Measurements from ENCODE around the gene GTF2IRD1. TPM values are rescaled to one million over a fixed set of nuclear protein-coding genes. Genes with fewer than 3 reads are reported as not detected.

Gene GTF2IRD1
- total RNA-seq, 1 donor from 2014 or later: 2.7 TPM

DNA sequence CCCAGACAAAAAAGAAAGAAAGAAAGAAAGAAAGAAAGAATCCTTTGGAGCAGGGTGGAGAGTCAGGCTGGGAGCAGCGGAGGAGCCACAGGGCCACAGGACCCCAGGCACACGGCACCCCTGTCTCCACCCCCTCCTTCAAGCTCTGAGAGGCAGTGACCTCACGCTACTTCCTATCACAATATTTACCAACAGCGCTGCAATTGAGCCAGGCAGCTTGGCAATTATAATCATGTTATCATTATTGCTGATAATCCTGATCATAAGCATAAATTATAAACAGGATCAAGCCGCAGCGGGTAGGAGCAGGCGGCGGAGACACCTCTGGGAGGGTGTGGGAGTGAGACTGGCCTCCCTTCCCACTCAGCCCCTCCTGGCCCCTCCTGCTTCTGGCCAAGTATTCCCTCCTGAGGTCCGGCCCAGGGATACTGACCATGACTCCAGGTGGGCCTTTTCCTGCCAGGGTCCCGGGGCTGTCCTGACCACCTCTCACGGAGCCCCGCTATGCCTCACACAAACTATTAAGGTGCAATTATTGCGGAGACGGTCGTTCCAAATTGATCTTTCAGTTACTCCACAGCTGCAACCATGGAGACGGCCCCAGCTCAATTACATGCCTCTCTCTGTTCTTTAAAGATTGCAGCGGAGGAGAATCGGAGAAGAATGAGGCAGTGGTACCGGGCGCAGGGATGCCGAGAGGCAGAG is 10.0 kb upstream of the GTF2IRD1 start:
- no peaks in the 10 kb centered on the region for H3K4me1 Mint-ChIP-seq
- intact Hi-C loops (cut with micrococcal nuclease): no loop called here
- H3K36me3 Mint-ChIP-seq (ENCODE audit: low read depth): no peaks in the 10 kb centered on the region
- no peak overlapping the region for H3K4me3 Mint-ChIP-seq
- no peaks in the 10 kb centered on the region for H3K27me3 Mint-ChIP-seq
- no peak overlapping the region for H3K27ac Mint-ChIP-seq
- DNase-seq: no peak
- no peaks in the 10 kb centered on the region for H3K9me3 Mint-ChIP-seq

DNA sequence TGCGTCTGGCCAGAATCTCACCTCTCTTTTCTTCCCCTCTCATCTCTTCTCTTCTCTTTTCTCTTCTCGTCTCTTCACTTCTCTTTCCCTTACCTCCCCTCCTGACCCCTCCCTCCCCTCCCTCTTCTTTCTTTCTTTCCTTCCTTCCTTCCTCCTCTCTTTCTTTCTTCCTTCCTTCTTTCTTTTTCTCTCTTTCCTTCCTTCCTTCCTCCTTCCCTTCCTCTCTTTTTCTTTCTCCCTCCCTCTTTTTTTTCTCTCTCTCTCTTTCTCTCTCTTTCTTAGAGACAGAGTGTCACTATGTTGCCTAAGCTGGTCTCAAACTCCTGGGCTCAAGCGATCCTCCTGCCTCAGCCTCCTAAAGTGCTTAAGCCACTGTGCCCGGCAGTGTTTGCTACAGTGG is 4.6 kb upstream of the GTF2IRD1 start:
- H3K4me3 Mint-ChIP-seq: no peak overlapping the region
- H3K4me1 Mint-ChIP-seq: peaks cover 13% of the 10 kb centered on the region
- intact Hi-C loops (cut with micrococcal nuclease): no loop called here
- H3K36me3 Mint-ChIP-seq (ENCODE audit: low read depth): no peaks in the 10 kb centered on the region
- no peaks in the 10 kb centered on the region for H3K9me3 Mint-ChIP-seq
- DNase-seq: no peak
- H3K27me3 Mint-ChIP-seq: peaks cover 14% of the 10 kb centered on the region
- no peak overlapping the region for H3K27ac Mint-ChIP-seq

DNA sequence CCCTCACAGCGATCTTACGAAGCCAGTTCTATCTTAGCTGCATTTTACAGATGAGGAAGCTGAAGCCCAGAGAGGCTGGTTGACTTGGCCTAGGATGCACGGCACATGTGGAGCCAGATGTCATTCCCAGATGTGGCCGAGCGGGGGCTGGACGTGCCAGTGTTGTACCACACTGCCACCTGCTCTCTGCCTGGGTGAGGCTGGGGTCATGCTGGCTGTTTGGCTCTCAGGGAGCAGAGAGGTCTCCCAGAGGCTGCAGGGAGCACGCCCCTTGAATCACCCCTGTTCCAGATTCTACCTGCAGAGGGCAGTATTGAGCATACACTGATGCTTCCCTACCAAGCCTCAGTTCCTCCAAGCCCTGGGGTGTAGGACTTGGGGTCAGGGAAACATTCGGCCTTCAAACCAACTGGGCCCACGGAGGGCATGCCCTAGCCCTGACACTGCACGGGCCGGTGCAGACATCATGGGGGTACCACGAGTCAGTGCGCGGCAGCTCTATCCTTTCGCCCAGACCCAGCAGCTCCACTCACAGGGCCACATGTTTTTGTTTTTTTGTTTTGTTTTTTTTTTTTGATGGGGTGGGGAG is 3.8 kb upstream of the GTF2IRD1 start:
- intact Hi-C loops (cut with micrococcal nuclease): loop anchor here (1.0 to 5.0 kb wide), 2 partner anchors 116 to 368 kb away; partner anchors contain the start of gene LIMK1
- no peak overlapping the region for H3K27ac Mint-ChIP-seq

DNA sequence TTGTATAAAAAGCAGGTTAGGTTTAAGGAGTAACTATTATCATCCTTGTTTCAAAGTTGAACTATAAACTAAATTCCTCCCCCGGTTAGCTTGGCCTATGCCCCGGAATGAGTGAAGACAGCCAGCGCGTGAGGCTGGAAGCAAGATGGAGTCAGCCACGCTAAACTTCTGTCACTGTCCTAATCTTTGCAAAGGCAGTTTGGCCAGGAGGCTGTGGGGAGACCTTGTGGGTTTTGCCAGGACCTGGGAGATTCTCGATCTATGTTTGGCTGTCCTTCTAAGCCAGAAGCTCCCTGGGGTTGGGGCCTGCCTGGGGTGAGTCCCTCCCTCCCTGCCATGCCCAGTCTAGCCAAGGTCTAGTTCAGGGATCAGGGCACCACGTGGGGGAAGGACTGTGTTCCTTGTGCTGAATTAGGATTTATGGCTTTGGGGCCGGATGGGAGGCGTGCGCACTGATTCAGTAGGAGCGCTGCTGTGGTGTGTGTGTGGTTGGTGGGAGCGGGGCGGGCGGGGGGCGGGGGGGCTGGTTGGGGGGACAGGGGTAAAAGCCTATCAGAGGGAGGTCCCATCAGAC is 871 bp upstream of the GTF2IRD1 start:
- Mint-ChIP-seq H3K9me3 (no peaks in the 10 kb centered on the region), H3K27me3 (peaks cover 21% of the 10 kb centered on the region), H3K4me1 (peaks cover 13% of the 10 kb centered on the region), H3K27ac (peak overlapping the region; percentile 88), H3K36me3 (ENCODE audit: low read depth) (no peaks in the 10 kb centered on the region), H3K4me3 (peak overlapping the region; percentile 81)
- intact Hi-C loops (cut with micrococcal nuclease): loop anchor here (2.0 to 5.0 kb wide), 2 partner anchors 204 to 371 kb away; partner anchors contain the start of genes GTF2I and LIMK1
- DNase-seq: no peak

More for the DNA sequence above, 3.8 kb upstream of the GTF2IRD1 start:
- no peaks in the 10 kb centered on the region for H3K36me3 Mint-ChIP-seq (ENCODE audit: low read depth)
- H3K4me1 Mint-ChIP-seq: peaks cover 13% of the 10 kb centered on the region
- no peak overlapping the region for H3K4me3 Mint-ChIP-seq
- peaks cover 15% of the 10 kb centered on the region for H3K27me3 Mint-ChIP-seq
- no peaks in the 10 kb centered on the region for H3K9me3 Mint-ChIP-seq
- peak; percentile 91 for DNase-seq

DNA sequence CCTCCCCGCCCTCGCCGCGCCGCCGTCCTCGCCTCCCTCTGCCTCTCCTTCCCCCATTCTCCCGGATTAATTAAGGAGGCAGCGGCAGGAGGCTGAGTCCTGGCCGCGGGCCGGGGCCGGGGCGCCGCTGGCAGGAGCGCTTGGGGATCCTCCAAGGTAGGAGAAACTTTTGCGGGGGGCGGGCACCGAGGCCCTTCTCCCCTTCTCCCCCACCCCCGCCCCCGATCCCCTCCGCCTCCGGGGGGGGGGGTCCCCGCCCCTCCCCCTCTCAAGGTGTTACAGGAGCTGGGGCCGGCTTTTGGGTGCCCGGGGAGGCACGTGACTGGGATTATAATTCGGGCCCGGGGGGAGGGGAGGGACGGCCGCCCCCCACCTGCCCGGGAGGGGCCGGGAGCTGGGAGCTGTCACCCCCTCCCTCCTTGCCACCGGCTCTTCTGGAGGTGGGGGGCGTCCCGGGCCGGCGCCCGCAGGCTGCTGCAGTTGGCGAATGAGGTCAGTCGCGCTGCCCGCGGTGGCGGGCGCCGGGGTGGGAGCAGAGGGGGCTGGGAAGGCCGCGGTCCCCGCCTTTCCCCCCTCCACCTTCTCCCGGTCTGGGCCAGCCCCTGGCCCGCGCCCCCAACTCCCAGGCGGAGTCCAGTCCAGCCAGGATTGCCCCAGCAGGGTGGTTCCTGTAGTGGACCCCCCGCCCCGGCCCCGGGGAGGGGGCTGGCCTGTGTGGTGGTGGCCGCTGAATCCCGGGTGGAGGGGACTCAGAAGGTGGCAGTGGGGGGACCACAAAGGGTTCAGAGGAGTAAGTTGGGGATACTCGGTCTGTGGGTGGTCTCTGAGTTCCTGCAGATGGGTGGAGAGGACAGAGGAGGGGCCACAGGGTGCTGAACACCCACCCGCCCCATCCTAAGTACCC is 567 bp downstream of the GTF2IRD1 start:
- H3K27me3 Mint-ChIP-seq: peaks cover 17% of the 10 kb centered on the region
- H3K27ac Mint-ChIP-seq: no peak overlapping the region
- H3K4me3 Mint-ChIP-seq: peak overlapping the region; percentile 47
- no peaks in the 10 kb centered on the region for H3K36me3 Mint-ChIP-seq (ENCODE audit: low read depth)
- no peaks in the 10 kb centered on the region for H3K9me3 Mint-ChIP-seq
- H3K4me1 Mint-ChIP-seq: peaks cover 13% of the 10 kb centered on the region
- DNase-seq: no peak
- intact Hi-C loops (cut with micrococcal nuclease): loop anchor here (5.0 kb wide), 1 partner anchor 372 kb away; the partner anchor contains the start of gene LIMK1

DNA sequence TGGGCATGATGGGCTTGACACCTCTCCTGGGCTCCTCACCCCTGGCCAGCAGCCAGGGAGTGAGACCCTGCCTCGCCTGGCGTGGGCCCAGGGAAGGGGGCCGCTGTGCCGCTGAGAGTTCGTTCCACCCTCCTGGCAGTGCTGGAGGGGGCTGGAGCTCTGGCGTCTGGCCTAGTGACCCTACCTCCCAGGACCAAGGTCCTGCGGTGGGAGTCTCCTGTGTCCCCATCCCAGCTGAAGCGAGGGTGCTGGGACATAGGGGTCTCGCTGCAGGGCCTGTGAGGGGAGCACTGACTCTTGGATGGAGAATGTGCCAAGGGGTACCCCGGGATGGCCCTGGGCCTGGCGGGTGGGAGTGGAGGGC is 1.2 kb downstream of the GTF2IRD1 start:
- H3K27ac Mint-ChIP-seq: no peak overlapping the region
- DNase-seq: no peak

DNA sequence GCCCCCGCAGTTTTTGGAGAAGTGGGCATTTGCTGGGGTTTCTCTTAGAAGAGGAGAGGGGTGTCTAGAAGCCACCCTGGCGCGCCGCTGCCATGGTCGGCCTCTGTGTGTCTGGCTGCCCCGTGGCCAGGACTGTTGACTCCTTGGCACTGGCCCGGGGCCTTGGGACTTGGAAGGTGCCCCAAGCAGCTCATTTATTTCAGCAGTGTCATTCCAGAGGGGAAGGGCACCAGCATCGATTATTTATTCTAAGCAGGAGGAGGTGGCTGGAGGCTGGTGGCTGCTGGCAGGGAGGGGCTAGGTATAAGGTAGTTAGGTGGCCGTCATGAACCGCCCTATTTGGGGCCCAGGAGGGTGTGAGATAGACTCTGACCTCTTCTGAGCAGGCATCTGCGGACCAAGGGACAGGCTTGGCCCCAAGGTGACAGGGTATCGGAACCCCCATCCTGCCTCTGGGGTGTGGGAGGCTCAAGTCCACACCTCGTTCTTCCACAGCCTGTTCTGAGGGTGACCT is 1.6 kb downstream of the GTF2IRD1 start:
- Mint-ChIP-seq H3K36me3 (ENCODE audit: low read depth) (no peaks in the 10 kb centered on the region), H3K4me3 (no peak overlapping the region), H3K27me3 (peaks cover 9% of the 10 kb centered on the region), H3K27ac (no peak overlapping the region), H3K4me1 (peaks cover 11% of the 10 kb centered on the region), H3K9me3 (no peaks in the 10 kb centered on the region)
- intact Hi-C loops (cut with micrococcal nuclease): no loop called here
- no peak for DNase-seq

More for the DNA sequence above, 1.2 kb downstream of the GTF2IRD1 start:
- H3K36me3 Mint-ChIP-seq (ENCODE audit: low read depth): no peaks in the 10 kb centered on the region
- H3K27me3 Mint-ChIP-seq: peaks cover 11% of the 10 kb centered on the region
- intact Hi-C loops (cut with micrococcal nuclease): loop anchor here (5.0 kb wide), 1 partner anchor 373 kb away; the partner anchor contains the start of gene LIMK1
- no peaks in the 10 kb centered on the region for H3K9me3 Mint-ChIP-seq
- peak overlapping the region; percentile 15 for H3K4me3 Mint-ChIP-seq
- peaks cover 13% of the 10 kb centered on the region for H3K4me1 Mint-ChIP-seq

DNA sequence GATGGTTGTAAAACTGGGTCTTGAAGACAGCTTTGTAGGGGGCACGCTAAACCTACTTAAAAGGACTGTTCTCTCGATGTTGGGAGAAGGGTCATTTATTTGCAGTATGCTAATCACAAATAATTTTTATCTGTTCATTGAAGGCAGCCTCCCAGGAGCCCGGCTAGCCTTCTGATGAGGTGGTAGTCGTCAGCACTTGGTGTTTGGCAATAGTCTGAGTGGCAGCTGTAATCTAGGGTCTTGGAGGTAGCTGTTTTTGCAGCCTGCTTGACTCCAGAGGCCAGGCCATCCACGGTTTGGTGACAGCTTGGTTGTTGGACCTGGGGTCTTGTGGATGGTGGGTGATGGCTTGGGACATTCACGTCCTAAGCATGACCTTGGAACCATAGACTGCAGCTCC is 2.2 kb downstream of the GTF2IRD1 start:
- Mint-ChIP-seq H3K36me3 (ENCODE audit: low read depth) (no peaks in the 10 kb centered on the region), H3K9me3 (no peaks in the 10 kb centered on the region), H3K4me1 (peaks cover 11% of the 10 kb centered on the region), H3K4me3 (no peak overlapping the region), H3K27me3 (peaks cover 7% of the 10 kb centered on the region), H3K27ac (no peak overlapping the region)
- no peak for DNase-seq
- intact Hi-C loops (cut with micrococcal nuclease): no loop called here

DNA sequence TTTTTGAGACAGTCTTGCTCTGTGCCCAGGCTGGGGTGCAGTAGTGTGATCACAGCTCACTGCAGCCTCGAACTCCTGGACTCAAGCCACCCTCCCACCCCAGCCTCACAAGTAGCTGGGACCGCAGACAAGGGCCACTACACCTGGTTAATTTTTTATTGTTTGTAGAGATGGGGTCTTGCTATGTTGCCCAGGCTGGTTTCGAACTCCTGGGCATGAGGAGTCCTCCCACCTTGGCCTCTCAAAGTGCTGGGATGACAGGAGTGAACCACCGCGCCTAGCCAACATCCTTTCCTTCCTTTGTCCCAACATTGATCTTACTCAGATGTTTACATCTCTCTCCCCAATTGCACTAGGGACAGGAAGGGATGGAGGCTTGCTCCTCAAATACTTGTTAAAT is 3.3 kb downstream of the GTF2IRD1 start:
- DNase-seq: no peak
- H3K4me3 Mint-ChIP-seq: no peak overlapping the region
- peaks cover 7% of the 10 kb centered on the region for H3K27me3 Mint-ChIP-seq
- H3K4me1 Mint-ChIP-seq: peaks cover 10% of the 10 kb centered on the region
- H3K36me3 Mint-ChIP-seq (ENCODE audit: low read depth): no peaks in the 10 kb centered on the region
- H3K9me3 Mint-ChIP-seq: no peaks in the 10 kb centered on the region
- H3K27ac Mint-ChIP-seq: no peak overlapping the region
- intact Hi-C loops (cut with micrococcal nuclease): no loop called here

DNA sequence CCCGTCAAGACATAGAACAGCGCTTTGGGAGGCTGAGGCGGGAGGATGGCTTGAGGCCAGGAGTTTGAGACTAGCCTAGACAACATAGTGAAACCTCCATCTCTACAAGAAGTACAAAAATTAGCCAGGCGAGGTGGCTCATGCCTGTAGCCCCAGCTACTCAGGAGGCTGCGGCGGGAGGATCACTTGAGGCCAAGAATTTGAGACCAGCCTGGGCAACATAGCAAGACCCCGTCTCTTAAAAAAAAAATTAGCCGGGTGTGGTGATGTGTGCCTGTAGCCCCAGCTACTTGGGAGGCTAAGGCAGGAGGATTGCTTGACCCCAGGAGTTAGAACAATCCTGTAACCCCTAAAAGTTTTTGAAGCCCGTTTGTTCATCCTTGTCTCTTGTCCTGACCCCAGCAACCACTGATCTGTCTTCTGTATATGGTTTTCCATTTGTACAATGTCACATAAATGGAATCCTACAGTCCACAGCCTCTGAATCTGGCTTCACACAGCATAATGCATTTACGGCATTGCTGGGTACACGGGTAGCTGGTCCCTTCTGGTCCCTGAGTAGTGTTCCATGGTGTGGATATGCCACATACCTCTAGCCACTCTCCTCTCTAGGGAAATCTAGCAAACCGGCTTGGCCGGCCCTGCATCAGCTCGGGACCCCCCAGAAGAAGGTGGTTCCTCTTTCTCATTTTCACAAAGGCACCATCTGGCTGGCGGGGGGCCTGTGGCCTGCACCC is 8.4 kb downstream of the GTF2IRD1 start:
- no peaks in the 10 kb centered on the region for H3K36me3 Mint-ChIP-seq (ENCODE audit: low read depth)
- peaks cover 1% of the 10 kb centered on the region for H3K27me3 Mint-ChIP-seq
- no peak for DNase-seq
- peaks cover 4% of the 10 kb centered on the region for H3K4me1 Mint-ChIP-seq
- no peak overlapping the region for H3K27ac Mint-ChIP-seq
- H3K9me3 Mint-ChIP-seq: no peaks in the 10 kb centered on the region
- H3K4me3 Mint-ChIP-seq: no peak overlapping the region
- intact Hi-C loops (cut with micrococcal nuclease): no loop called here

DNA sequence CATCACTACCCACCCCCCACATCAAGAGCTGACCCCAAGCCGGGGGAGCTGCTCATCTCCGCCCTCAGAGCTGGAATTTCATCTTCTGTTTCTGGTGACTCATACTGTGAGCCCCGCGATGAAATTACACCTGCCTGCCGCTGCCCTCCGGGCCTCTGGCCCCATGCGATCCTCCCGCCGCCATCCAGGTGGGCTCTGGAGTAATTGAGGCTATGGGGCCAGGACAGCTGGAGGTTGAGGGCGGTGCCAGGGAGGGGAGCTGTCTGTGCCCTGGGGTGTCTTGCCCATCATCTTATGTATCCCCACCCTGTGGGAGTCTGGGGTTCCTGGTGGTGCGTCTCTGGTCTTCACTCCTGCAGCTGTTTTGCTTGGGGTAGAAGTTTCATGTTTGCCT is 9.0 kb downstream of the GTF2IRD1 start:
- Mint-ChIP-seq H3K27me3 (no peaks in the 10 kb centered on the region), H3K9me3 (no peaks in the 10 kb centered on the region), H3K36me3 (ENCODE audit: low read depth) (no peaks in the 10 kb centered on the region)

DNA sequence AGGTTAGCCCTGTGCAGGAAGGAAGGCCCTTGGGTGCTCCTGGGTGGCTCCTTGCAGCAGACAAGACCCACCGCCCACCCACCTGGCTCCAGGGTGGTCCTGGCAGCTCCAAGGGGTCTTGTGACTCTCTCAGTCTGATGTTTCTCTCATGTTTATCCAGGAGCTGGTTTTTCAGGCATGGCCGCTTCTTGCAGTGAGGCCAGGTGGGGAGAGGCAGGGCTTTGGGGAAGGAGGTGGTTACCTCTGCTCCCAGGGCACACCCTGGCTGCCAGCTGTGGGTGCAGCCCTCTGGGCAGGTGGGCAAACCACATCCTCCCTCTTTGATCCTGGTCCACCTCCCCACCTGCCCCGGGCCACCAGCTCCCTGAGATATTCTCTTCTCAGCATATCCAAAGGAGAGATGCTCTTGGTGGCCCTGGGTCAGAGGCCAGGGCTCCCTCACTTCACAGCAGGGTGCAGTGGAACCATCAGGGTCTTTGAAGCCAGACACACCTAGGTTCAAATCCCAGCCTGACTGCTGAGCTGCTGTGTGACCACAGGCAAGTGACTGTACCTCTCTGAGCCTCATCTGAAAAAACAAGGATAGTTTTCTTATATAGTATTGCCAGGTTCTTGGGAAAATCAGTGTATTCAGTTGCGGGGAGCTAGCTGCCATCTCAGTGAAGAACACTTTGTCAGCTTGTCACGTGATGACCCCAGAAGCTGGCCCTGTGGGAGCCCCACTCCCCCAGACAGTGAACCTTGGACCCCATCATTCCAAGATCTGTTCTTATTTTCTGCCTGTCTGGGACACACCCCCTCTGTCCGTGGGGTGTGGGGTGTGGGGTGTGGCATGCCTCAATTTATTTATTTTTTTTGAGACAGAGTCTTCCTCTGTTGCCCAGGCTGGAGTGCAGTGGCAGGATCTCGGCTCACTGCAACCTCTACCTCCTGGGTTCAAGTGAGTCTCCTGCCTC is 11.5 kb downstream of the GTF2IRD1 start:
- no peak for DNase-seq
- Mint-ChIP-seq H3K9me3 (no peaks in the 10 kb centered on the region), H3K27ac (no peak overlapping the region), H3K27me3 (no peaks in the 10 kb centered on the region), H3K36me3 (ENCODE audit: low read depth) (no peaks in the 10 kb centered on the region), H3K4me1 (peaks cover 4% of the 10 kb centered on the region), H3K4me3 (no peak overlapping the region)
- intact Hi-C loops (cut with micrococcal nuclease): no loop called here

More for the DNA sequence above, 9.0 kb downstream of the GTF2IRD1 start:
- intact Hi-C loops (cut with micrococcal nuclease): no loop called here
- DNase-seq: no peak
- no peak overlapping the region for H3K27ac Mint-ChIP-seq
- no peak overlapping the region for H3K4me3 Mint-ChIP-seq
- peaks cover 4% of the 10 kb centered on the region for H3K4me1 Mint-ChIP-seq

Measured in activated CD4-positive, alpha-beta T cell treated with anti-CD3 and anti-CD28 coated beads, Interleukin-2, amount 10 ng/mL, durations not matched to agents 24 days and 14 days (primary cell).